ENCODE measurements around the gene MMP8. TPM values are rescaled to one million over a fixed set of nuclear protein-coding genes. Genes with fewer than 3 reads are reported as not detected.
"Not testable (repeated sequence)": the region's sequence is repeated elsewhere in the genome, so short reads cannot be mapped to it uniquely, and the experiment has no call there.

The MMP8 gene
- total and polyA plus RNA-seq, 5 donors from 2014 or later, result not detected

- H3K27ac ChIP-seq (ENCODE audit: insufficient read depth, low read length, poor library complexity, severe bottlenecking), result no peak overlapping the region
- peaks cover 0 to 3% (median 0%) of the 10 kb centered on the region in 7 donors for H3K9me3 Mint-ChIP-seq
- DNase-seq (no peak), ATAC-seq (ENCODE audit: low read depth in 2 of 2) (no peak)
- no peaks in the 10 kb centered on the region for H3K9me3 ChIP-seq (ENCODE audit: control insufficient read depth in 2 of 2, low read length in 2 of 2)
- peaks cover 2% of the 10 kb centered on the region for H3K27me3 ChIP-seq (ENCODE audit: control insufficient read depth, insufficient read depth, low read length)
- no peak overlapping the region for H3K27ac Mint-ChIP-seq
- H3K36me3 Mint-ChIP-seq, result no peaks in the 10 kb centered on the region
- no peak overlapping the region for H3K4me3 Mint-ChIP-seq
- no peaks in the 10 kb centered on the region for H3K4me1 Mint-ChIP-seq
- peaks cover 7% of the 10 kb centered on the region for H3K27me3 Mint-ChIP-seq
- H3K36me3 ChIP-seq (ENCODE audit: control insufficient read depth, insufficient read depth, low read length), result no peaks in the 10 kb centered on the region
- no peak overlapping the region for H3K4me3 ChIP-seq (ENCODE audit: low read depth, low read length)
- no peaks in the 10 kb centered on the region for H3K4me1 ChIP-seq (ENCODE audit: control insufficient read depth, insufficient read depth, low read length, poor library complexity, severe bottlenecking)
These were observed 37.0 kb upstream of the MMP8 start for GRCh38 chr11:102761646-102762238.

GRCh38 chr11:102760344-102761035 lies 35.7 kb upstream of the MMP8 start:
- peaks cover 0 to 3% (median 0%) of the 10 kb centered on the region in 7 donors for H3K9me3 Mint-ChIP-seq
- no peak overlapping the region for H3K4me3 ChIP-seq (ENCODE audit: low read depth, low read length)
- no peak overlapping the region for H3K27ac Mint-ChIP-seq
- peaks cover 2% of the 10 kb centered on the region for H3K27me3 ChIP-seq (ENCODE audit: control insufficient read depth, insufficient read depth, low read length)
- ATAC-seq (ENCODE audit: low read depth in 2 of 2) (no peak), DNase-seq (no peak)
- H3K4me1 ChIP-seq (ENCODE audit: control insufficient read depth, insufficient read depth, low read length, poor library complexity, severe bottlenecking), result no peaks in the 10 kb centered on the region
- no peak overlapping the region for H3K4me3 Mint-ChIP-seq
- no peaks in the 10 kb centered on the region for H3K36me3 Mint-ChIP-seq
- no peaks in the 10 kb centered on the region for H3K9me3 ChIP-seq (ENCODE audit: control insufficient read depth in 2 of 2, low read length in 2 of 2)
- H3K4me1 Mint-ChIP-seq, result no peaks in the 10 kb centered on the region
- no peaks in the 10 kb centered on the region for H3K36me3 ChIP-seq (ENCODE audit: control insufficient read depth, insufficient read depth, low read length)
- H3K27ac ChIP-seq (ENCODE audit: insufficient read depth, low read length, poor library complexity, severe bottlenecking), result no peak overlapping the region
- H3K27me3 Mint-ChIP-seq, result peaks cover 13% of the 10 kb centered on the region

- peaks cover 0 to 3% (median 0%) of the 10 kb centered on the region in 7 donors for H3K9me3 Mint-ChIP-seq
These were observed 33.2 kb upstream of the MMP8 start for GRCh38 chr11:102757823-102758549.

GRCh38 chr11:102753267-102753666 lies 28.5 kb upstream of the MMP8 start:
- H3K9me3 ChIP-seq (ENCODE audit: control insufficient read depth in 2 of 2, low read length in 2 of 2), result no peaks in the 10 kb centered on the region
- no peak overlapping the region for H3K27ac ChIP-seq (ENCODE audit: insufficient read depth, low read length, poor library complexity, severe bottlenecking)
- Mint-ChIP-seq H3K4me3 (no peak overlapping the region), H3K4me1 (no peaks in the 10 kb centered on the region), H3K27me3 (peaks cover 13% of the 10 kb centered on the region), H3K27ac (no peak overlapping the region), H3K9me3 (peaks cover 0 to 9% (median 1%) of the 10 kb centered on the region in 7 donors), H3K36me3 (no peaks in the 10 kb centered on the region)
- no peaks in the 10 kb centered on the region for H3K4me1 ChIP-seq (ENCODE audit: control insufficient read depth, insufficient read depth, low read length, poor library complexity, severe bottlenecking)
- no peak for ATAC-seq (ENCODE audit: low read depth in 2 of 2)
- no peak for DNase-seq
- H3K27me3 ChIP-seq (ENCODE audit: control insufficient read depth, insufficient read depth, low read length), result peaks cover 7% of the 10 kb centered on the region
- no peak overlapping the region for H3K4me3 ChIP-seq (ENCODE audit: low read depth, low read length)
- no peaks in the 10 kb centered on the region for H3K36me3 ChIP-seq (ENCODE audit: control insufficient read depth, insufficient read depth, low read length)

More at GRCh38 chr11:102757823-102758549, 33.2 kb upstream of the MMP8 start:
- Mint-ChIP-seq H3K4me1 (no peaks in the 10 kb centered on the region), H3K4me3 (no peak overlapping the region), H3K36me3 (no peaks in the 10 kb centered on the region), H3K27ac (no peak overlapping the region), H3K27me3 (peaks cover 13% of the 10 kb centered on the region)
- Histone ChIP-seq H3K4me1 (ENCODE audit: control insufficient read depth, insufficient read depth, low read length, poor library complexity, severe bottlenecking) (no peaks in the 10 kb centered on the region), H3K27me3 (ENCODE audit: control insufficient read depth, insufficient read depth, low read length) (peaks cover 7% of the 10 kb centered on the region), H3K36me3 (ENCODE audit: control insufficient read depth, insufficient read depth, low read length) (no peaks in the 10 kb centered on the region), H3K9me3 (ENCODE audit: control insufficient read depth in 2 of 2, low read length in 2 of 2) (no peaks in the 10 kb centered on the region), H3K27ac (ENCODE audit: insufficient read depth, low read length, poor library complexity, severe bottlenecking) (no peak overlapping the region), H3K4me3 (ENCODE audit: low read depth, low read length) (no peak overlapping the region)
- ATAC-seq (ENCODE audit: low read depth in 2 of 2) (no peak), DNase-seq (no peak)

GRCh38 chr11:102751673-102752072 lies 26.9 kb upstream of the MMP8 start:
- no peak overlapping the region for H3K4me3 ChIP-seq (ENCODE audit: low read depth, low read length)
- no peak overlapping the region for H3K4me3 Mint-ChIP-seq
- no peaks in the 10 kb centered on the region for H3K4me1 Mint-ChIP-seq
- peaks cover 6% of the 10 kb centered on the region for H3K27me3 Mint-ChIP-seq
- H3K9me3 Mint-ChIP-seq, result peaks cover 0 to 12% (median 7%) of the 10 kb centered on the region in 7 donors
- H3K9me3 ChIP-seq (ENCODE audit: control insufficient read depth in 2 of 2, low read length in 2 of 2), result no peaks in the 10 kb centered on the region
- H3K36me3 ChIP-seq (ENCODE audit: control insufficient read depth, insufficient read depth, low read length), result no peaks in the 10 kb centered on the region
- DNase-seq, result no peak
- H3K36me3 Mint-ChIP-seq, result no peaks in the 10 kb centered on the region
- no peak overlapping the region for H3K27ac ChIP-seq (ENCODE audit: insufficient read depth, low read length, poor library complexity, severe bottlenecking)
- H3K27ac Mint-ChIP-seq, result no peak overlapping the region
- H3K4me1 ChIP-seq (ENCODE audit: control insufficient read depth, insufficient read depth, low read length, poor library complexity, severe bottlenecking), result no peaks in the 10 kb centered on the region
- no peak for ATAC-seq (ENCODE audit: low read depth in 2 of 2)
- H3K27me3 ChIP-seq (ENCODE audit: control insufficient read depth, insufficient read depth, low read length), result peaks cover 4% of the 10 kb centered on the region

- H3K27me3 ChIP-seq (ENCODE audit: control insufficient read depth, insufficient read depth, low read length), result peaks cover 4% of the 10 kb centered on the region
- no peak overlapping the region for H3K4me3 ChIP-seq (ENCODE audit: low read depth, low read length)
- H3K36me3 ChIP-seq (ENCODE audit: control insufficient read depth, insufficient read depth, low read length), result no peaks in the 10 kb centered on the region
- H3K27ac ChIP-seq (ENCODE audit: insufficient read depth, low read length, poor library complexity, severe bottlenecking), result no peak overlapping the region
- Mint-ChIP-seq H3K4me3 (no peak overlapping the region), H3K27me3 (no peaks in the 10 kb centered on the region), H3K27ac (no peak overlapping the region), H3K4me1 (no peaks in the 10 kb centered on the region), H3K9me3 (peaks cover 0 to 14% (median 7%) of the 10 kb centered on the region in 7 donors), H3K36me3 (no peaks in the 10 kb centered on the region)
- H3K4me1 ChIP-seq (ENCODE audit: control insufficient read depth, insufficient read depth, low read length, poor library complexity, severe bottlenecking), result no peaks in the 10 kb centered on the region
- ATAC-seq (ENCODE audit: low read depth in 2 of 2), result no peak
- DNase-seq, result no peak
- no peaks in the 10 kb centered on the region for H3K9me3 ChIP-seq (ENCODE audit: control insufficient read depth in 2 of 2, low read length in 2 of 2)
These were observed 24.5 kb upstream of the MMP8 start for GRCh38 chr11:102749101-102749722.

GRCh38 chr11:102746746-102747578 lies 22.2 kb upstream of the MMP8 start:
- not testable (repeated sequence) for H3K27me3 Mint-ChIP-seq; H3K27ac ChIP-seq (ENCODE audit: insufficient read depth, low read length, poor library complexity, severe bottlenecking); H3K4me3 ChIP-seq (ENCODE audit: low read depth, low read length); DNase-seq; H3K4me3 Mint-ChIP-seq; ATAC-seq (ENCODE audit: low read depth in 2 of 2); H3K4me1 ChIP-seq (ENCODE audit: control insufficient read depth, insufficient read depth, low read length, poor library complexity, severe bottlenecking); H3K36me3 Mint-ChIP-seq; H3K27ac Mint-ChIP-seq; H3K9me3 ChIP-seq (ENCODE audit: control insufficient read depth in 2 of 2, low read length in 2 of 2); H3K27me3 ChIP-seq (ENCODE audit: control insufficient read depth, insufficient read depth, low read length); H3K36me3 ChIP-seq (ENCODE audit: control insufficient read depth, insufficient read depth, low read length); H3K4me1 Mint-ChIP-seq
- peaks cover 0 to 14% (median 7%) of the 10 kb centered on the region in 7 donors for H3K9me3 Mint-ChIP-seq
